GM20431 (cell line): ENCODE results near the gene POU2AF1.

Experiments used
- in situ Hi-C: fragments of 300-500 bp; cut with MseI, MboI; formaldehyde crosslinking; loops from one replicate; pipeline ENCODE4 v1.15.0; 2020; ENCODE audit warnings: low sequenced_read_pairs; ENCODE audit not compliant: unreplicated experiment

POU2AF1 gene, protein sequence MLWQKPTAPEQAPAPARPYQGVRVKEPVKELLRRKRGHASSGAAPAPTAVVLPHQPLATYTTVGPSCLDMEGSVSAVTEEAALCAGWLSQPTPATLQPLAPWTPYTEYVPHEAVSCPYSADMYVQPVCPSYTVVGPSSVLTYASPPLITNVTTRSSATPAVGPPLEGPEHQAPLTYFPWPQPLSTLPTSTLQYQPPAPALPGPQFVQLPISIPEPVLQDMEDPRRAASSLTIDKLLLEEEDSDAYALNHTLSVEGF

GRCh38 chr11:111378861-111379601, at the start of gene POU2AF1:
TSS of gene POU2AF1 (minus strand) at chr11:111379275. CDS start at chr11:111379177, 98 bp downstream.
- in situ Hi-C loops, result no loop called here

- in situ Hi-C loops, result no loop called here
These were observed 49.2 kb upstream of the POU2AF1 start for GRCh38 chr11:111428113-111428876.

DNA sequence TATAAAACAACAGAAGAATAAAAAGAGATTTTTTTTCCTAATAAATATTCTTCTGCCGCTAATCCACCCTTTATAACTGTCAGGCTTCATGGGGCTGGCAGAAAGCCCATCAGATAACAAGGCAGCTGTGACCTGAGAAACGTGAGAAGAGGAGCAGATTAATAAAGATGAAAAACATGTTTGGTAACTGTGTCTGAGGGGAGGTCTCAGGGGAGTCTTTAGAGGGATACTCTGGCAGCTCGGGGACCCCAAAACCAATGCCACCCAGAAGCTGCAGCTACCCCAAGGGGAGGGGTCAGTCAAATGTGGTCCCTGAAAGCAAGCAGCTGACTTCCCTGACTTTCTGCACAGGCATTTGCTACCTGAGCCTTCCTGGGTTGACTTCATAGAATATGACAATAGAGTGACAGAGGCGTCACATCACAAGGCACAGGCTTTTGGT, 48.4 kb upstream of the POU2AF1 start:
- in situ Hi-C loops, result no loop called here

DNA sequence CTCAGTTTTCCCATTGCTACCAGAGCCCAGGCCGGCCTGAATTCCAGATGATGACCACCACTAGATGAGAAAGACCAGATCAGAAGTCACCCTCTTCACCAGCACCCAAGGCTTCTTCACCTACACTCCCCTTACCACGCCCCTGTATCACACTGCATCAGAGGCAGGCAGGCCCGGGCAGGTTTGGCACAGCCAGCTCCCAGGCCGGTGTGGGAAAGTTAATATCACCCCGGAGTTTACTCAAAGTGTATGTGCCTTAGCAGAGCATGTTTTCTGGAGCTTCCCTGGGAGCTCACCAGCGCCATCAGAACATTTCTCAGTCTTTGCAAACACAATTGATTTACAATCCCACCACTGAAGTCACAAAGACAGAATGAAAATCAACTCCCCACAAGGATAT, 47.5 kb upstream of the POU2AF1 start:
- in situ Hi-C loops, result no loop called here

DNA sequence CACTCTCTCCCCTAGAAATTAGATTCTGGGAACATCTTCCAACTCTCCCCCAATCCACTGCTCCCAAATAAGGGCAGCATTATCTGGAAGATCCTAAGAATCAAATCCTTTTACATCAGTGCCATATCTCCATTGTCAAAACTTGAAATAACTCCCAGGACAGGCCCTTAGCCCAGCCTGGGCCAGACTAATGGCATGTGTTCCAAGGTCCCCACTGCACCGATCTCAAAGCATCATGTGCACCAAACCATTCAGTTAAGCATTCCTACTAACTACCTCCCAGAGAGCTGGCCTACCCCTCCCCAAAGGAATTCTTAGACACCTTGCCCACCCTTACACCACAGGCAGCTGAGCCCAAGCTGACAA, 44.2 kb upstream of the POU2AF1 start:
- in situ Hi-C loops, result no loop called here

GRCh38 chr11:111422494-111423249, 43.6 kb upstream of the POU2AF1 start:
- in situ Hi-C loops, result no loop called here

- in situ Hi-C loops, result no loop called here
These were observed 42.2 kb upstream of the POU2AF1 start for GRCh38 chr11:111421251-111421650.

- in situ Hi-C loops, result no loop called here
These were observed 40.7 kb upstream of the POU2AF1 start for GRCh38 chr11:111419641-111420327.

DNA sequence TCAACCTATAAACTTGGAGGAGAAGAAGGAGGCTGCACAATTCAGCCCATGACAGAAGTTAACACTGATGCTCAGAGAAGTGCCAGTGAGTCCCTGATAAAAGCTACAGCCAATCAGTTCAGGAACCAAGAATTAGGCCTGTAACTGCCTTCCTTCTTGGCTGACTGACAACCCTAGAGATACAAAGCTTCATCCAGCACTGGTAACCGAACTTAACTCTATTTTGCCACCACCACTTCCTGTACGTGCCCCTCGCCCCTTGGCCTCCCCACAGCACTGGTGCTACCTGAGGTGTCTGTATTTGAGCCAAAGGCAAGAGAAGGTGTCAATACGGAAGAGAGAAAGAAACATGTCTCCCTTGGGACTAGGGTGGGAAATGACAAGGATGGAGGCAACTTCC, 40.1 kb upstream of the POU2AF1 start:
- in situ Hi-C loops, result no loop called here

DNA sequence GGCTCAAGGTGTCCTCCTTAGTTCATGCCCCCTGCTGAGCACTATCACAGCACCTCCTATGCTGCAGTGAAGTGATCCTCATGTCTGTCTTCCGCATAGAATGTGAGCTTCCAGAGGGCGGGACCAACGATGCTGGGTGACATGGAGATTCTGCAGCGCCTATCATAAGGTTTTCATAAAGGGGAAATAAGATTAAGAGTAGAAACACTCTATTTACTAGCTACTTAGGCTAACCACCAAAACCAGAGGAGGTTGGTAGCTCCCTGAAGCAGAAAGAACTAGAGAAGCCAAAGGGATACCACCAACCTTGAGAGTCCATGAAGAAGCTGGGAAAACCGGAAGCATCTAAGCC, 39.3 kb upstream of the POU2AF1 start:
- in situ Hi-C loops, result no loop called here

DNA sequence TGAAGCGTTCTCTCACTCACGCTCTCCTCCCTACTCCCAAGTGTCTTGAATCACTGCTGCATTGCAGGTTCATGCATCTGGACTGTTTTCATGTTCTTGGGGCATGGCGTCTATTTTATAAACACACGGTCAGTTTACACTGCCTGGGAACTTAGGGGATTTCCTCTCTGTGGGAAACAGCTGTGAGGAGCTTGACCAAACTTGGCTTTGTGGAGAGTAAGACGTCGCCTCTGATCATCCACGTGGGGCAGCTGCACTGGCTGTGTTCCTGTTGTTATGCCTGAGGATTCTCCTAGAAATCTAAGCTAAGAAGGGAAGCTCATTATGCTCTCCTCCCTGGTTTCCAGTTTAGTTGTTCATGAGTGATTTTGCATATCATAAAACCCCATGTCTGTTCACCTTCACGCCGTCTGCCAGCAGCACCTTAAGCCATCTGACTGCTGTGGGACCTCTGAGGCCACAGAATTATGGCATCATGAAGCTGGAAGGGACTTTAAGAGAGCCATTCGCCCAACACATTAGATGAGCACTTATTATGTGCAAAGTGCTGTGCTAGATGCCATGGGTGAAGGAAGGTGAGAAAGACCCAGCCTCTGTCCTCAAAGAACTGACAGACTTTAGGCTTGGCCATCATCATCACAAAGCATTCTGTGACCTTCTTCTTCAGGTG, 38.8 kb upstream of the POU2AF1 start:
- in situ Hi-C loops, result no loop called here

DNA sequence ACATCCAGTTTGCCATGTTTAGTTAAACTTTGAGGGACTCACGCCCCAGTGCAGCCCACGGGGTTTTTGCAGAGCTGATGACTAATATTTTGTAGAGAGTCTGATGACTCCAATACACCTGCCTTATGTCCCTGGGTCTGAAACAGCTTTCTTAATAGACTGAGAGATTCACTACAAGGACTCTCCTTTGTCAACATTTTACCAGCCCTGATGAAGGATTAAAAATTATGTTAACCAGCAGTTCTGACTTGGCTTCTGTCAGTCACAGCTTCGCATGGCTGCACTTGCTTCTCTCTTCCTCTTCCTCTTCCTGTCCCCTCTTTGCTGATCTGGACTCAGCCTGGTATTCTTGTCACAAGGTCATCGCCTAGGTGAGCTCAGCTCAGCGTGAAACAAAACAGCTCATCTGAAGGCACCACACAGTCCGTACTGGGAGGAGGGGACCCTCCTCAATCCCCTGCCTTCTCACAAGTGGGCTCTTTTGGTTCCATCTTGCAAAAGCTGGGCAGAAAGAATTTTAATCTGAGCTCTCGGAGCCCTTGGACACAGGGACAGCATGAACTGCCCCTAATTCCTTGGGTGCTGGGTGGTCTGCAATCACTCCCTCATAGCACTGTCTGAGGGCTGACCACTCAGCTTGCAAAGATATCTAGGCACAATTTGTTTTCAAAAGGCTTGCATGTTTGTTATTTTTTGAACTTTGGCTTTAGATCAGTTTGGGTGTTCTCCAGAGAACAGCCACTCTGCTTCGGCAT, 38.1 kb upstream of the POU2AF1 start:
- in situ Hi-C loops, result no loop called here

DNA sequence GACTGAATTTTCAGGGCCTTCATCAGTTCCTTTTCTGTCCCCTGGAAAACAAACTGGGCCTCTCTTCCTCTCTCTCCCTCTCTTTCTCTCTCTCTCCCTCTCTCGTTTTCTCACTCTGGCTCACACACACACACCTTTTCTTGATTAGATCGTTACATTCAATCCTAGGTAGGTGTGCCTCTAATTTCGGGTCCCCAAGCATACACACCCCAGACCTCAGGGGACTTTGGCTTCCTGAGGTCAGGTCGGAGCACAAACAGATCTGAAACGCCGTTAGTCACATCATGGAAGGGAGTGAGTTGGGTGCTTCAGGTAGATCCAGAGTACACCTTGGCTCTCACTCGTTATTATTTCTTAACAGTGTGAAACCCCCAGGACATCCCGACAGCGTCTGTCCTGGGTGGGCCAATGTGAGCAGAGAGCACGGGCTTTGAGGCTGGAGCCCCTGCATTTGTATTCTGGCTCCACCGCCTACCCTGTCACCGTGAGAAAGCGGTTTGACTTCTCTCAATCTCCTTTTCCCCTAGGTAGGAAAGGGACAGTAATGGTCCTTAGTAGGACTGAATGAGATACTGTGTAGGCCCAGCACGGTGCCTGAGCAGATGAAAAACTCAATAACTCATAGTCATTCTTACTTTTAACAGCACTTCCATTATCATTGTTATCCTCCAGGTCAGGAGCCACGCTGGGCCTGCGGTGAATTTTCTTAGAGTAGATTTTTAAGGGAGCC, 37.3 kb upstream of the POU2AF1 start:
- in situ Hi-C loops, result no loop called here

GRCh38 chr11:111414936-111415335, 35.9 kb upstream of the POU2AF1 start:
- in situ Hi-C loops, result no loop called here

DNA sequence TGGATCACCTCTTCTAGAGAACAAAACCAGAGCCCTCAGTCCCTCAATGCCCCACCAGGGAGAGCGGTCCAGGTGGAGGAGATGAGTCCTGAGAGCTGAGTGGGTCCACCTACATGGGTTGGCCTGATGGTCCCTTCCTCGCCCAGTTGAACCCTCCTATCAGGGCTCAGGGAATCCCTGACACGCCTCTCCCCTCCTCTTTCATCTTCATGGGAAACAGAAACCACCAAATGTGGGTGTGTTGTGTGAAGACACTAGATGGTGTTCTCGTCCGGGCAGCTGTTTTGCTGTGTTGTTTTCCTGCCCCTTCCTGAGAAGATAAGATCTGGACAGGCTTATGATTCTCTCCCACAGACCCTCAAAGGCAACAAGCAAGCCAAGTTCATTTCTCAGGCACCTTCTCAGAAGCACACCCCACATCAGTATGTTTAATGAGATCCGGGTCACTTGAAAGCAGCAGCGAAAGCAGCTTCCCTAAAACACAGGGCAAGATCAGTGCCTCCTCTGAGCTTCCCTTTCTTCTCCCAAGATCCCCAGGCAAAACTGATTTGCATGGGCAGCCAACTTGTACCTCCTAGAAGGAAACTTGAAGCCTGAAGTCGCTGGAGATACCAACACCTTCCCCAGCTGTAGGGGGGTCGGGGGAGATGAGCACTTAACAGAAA, 35.3 kb upstream of the POU2AF1 start:
- in situ Hi-C loops, result no loop called here

- in situ Hi-C loops, result no loop called here
These were observed 34.8 kb upstream of the POU2AF1 start for GRCh38 chr11:111413849-111414248.

DNA sequence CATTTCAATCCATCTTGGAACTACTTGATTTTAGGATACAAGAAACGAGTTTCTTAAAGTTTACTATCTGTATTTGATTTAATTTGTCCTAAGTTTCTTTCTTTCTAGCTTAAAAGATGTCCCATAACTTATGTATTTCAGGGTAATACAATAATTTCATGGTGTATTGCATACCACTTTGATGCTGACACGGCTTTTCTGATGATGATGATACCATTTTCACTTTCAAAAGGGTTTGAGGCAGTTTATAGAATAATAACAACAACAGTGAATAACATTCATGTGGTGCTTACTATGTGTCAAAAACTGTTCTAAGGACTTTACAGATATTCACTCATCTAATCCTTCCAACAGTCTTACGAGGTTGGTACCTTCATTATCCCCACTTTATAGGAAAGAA, 33.2 kb upstream of the POU2AF1 start:
- in situ Hi-C loops, result no loop called here

GRCh38 chr11:111411456-111411855, 32.4 kb upstream of the POU2AF1 start:
- in situ Hi-C loops, result no loop called here
